Prostate gland (tissue), 2 donors: ENCODE results near the gene PYCR2. TPM values are rescaled to one million over a fixed set of nuclear protein-coding genes. Genes with fewer than 3 reads are reported as not detected.
"Not testable (repeated sequence)": the region's sequence is repeated elsewhere in the genome, so short reads cannot be mapped to it uniquely, and the experiment has no call there.

ENCODE experiments used
- DNase-seq: peaks from one replicate; pipeline ENCODE4 v3.0.0-alpha.2; 2019; ENCODE audit warnings: low spot score
- H3K27ac ChIP-seq, 2 donors: fragments of 200-600 bp; sonication (generic); 2 replicates each; pipeline ENCODE4 v1.5.1; 2017 to 2019
- H3K27me3 ChIP-seq: fragments of 200-600 bp; sonication (generic); replicated peaks from 2 replicates; pipeline ENCODE4 v1.5.1; 2019; ENCODE audit not compliant: insufficient read depth
- H3K36me3 ChIP-seq, 2 donors: fragments of 200-600 bp; sonication (generic); 1 replicate in 1 of 2; 2 replicates in 1 of 2; pipeline versions ENCODE4 v1.5.1 to v1.8.1; 2017 to 2019
- H3K4me1 ChIP-seq: fragments of 200-600 bp; sonication (generic); replicated peaks from 2 replicates; pipeline ENCODE4 v1.5.1; 2019
- H3K4me3 ChIP-seq, 2 donors: fragments of 200-600 bp; sonication (generic); 2 replicates each; pipeline ENCODE4 v1.5.1; 2017 to 2019
- H3K9me3 ChIP-seq: fragments of 200-600 bp; sonication (generic); 2 replicates; pipeline ENCODE4 v1.5.1; 2017
- CTCF ChIP-seq, 4 experiments: fragments of 200-600 bp in 2 of 4; fragments of 450-650 bp in 2 of 4; sonication (generic) in 2 of 4; IDR thresholded peaks; 1 replicate in 3 of 4; 2 replicates in 1 of 4; pipeline ENCODE4 v1.5.1; 2016 to 2019; ENCODE audit warnings: antibody characterized with exemption in 4 of 4, mild to moderate bottlenecking in 2 of 4, moderate library complexity in 2 of 4
- POLR2A ChIP-seq: fragments of 450-650 bp; IDR thresholded peaks from one replicate; pipeline ENCODE4 v1.6.1; 2016; ENCODE audit warnings: antibody characterized with exemption, mild to moderate bottlenecking
- POLR2AphosphoS5 ChIP-seq: sonication (generic); formaldehyde crosslinking; IDR thresholded peaks from one replicate; pipeline ENCODE4 v1.6.1; 2017; ENCODE audit warnings: antibody characterized with exemption
- WGBS: methylation state at CpG from one replicate; pipeline ENCODE4 v1.1.5; 2018; 5-methylcytosine and 5-hydroxymethylcytosine counted together
- intact Hi-C: fragments of 100-400 bp; cut with DNase I; formaldehyde crosslinking; loops from one replicate; pipeline ENCODE4 v1.14.2; 2022
- total RNA-seq, 2 donors: library from RNA; depleted of rRNA; stranded (reverse); fragments of >200 nt; gene quantifications; one replicate each; pipeline ENCODE4 v1.1.0, GENCODE V29; 2016

PYCR2 gene
- total RNA-seq, 2 donors from 2014 or later = 70.8 to 80.2 TPM

- H3K9me3 ChIP-seq = no peaks in the 10 kb centered on the region
- intact Hi-C loops = no loop called here
- no peaks in the 10 kb centered on the region for H3K4me1 ChIP-seq
- H3K27ac ChIP-seq = no peak overlapping the region
- TF ChIP-seq POLR2A (no peak), POLR2AphosphoS5 (no peak), CTCF (IDR thresholded peaks at IDR 0.05) (no peak)
- 89% methylated on average over 5 of the region's 5 CpGs for WGBS
- H3K4me3 ChIP-seq = no peak overlapping the region
- no peaks in the 10 kb centered on the region for H3K27me3 ChIP-seq
- no peak for DNase-seq
- H3K36me3 ChIP-seq = no peaks in the 10 kb centered on the region
Observed at GRCh38 chr1:225931270-225932136, 7.5 kb upstream of the PYCR2 start.

- no peak overlapping the region for H3K4me3 ChIP-seq
- TF ChIP-seq POLR2AphosphoS5 = no peak
- no peak for TF ChIP-seq POLR2A
- TF ChIP-seq CTCF (IDR thresholded peaks at IDR 0.05) = no peak
- intact Hi-C loops = no loop called here
- no peaks in the 10 kb centered on the region for H3K4me1 ChIP-seq
- H3K27ac ChIP-seq = no peak overlapping the region
- H3K9me3 ChIP-seq = no peaks in the 10 kb centered on the region
- no peak for DNase-seq
- H3K27me3 ChIP-seq = no peaks in the 10 kb centered on the region
- WGBS = 94% methylated on average over 2 of the region's 2 CpGs
- H3K36me3 ChIP-seq = no peaks in the 10 kb centered on the region
Observed at GRCh38 chr1:225930566-225930965, 6.5 kb upstream of the PYCR2 start.

GRCh38 chr1:225929462-225929861 is 5.4 kb upstream of the PYCR2 start:
- H3K9me3 ChIP-seq, H3K27me3 ChIP-seq, H3K27ac ChIP-seq, intact Hi-C loops, H3K4me3 ChIP-seq, DNase-seq, H3K4me1 ChIP-seq, H3K36me3 ChIP-seq: not testable (repeated sequence)
- WGBS = 96% methylated on average over 3 of the region's 3 CpGs

GRCh38 chr1:225928186-225929175 is 4.4 kb upstream of the PYCR2 start:
- H3K4me3 ChIP-seq = no peak overlapping the region
- no peak overlapping the region for H3K27ac ChIP-seq
- WGBS = 90% methylated on average over 14 of the region's 14 CpGs
- H3K36me3 ChIP-seq = no peaks in the 10 kb centered on the region
- DNase-seq = no peak
- intact Hi-C loops = no loop called here
- H3K27me3 ChIP-seq = no peaks in the 10 kb centered on the region
- H3K4me1 ChIP-seq = no peaks in the 10 kb centered on the region
- TF ChIP-seq CTCF (IDR thresholded peaks at IDR 0.05) (no peak), POLR2AphosphoS5 (no peak), POLR2A (no peak)
- no peaks in the 10 kb centered on the region for H3K9me3 ChIP-seq

- H3K27ac ChIP-seq = no peak overlapping the region
- TF ChIP-seq POLR2AphosphoS5 (no peak), POLR2A (no peak), CTCF (IDR thresholded peaks at IDR 0.05) (no peak)
- no peak overlapping the region for H3K4me3 ChIP-seq
- no peaks in the 10 kb centered on the region for H3K27me3 ChIP-seq
- DNase-seq = no peak
- intact Hi-C loops = no loop called here
- no peaks in the 10 kb centered on the region for H3K9me3 ChIP-seq
- H3K4me1 ChIP-seq = peaks cover 11% of the 10 kb centered on the region
- 85% methylated on average over 3 of the region's 3 CpGs for WGBS
- no peaks in the 10 kb centered on the region for H3K36me3 ChIP-seq
Observed at GRCh38 chr1:225926551-225927113, 2.6 kb upstream of the PYCR2 start.
